WTC11 (cell line): ENCODE results near the gene PPP2R1A. TPM values are rescaled to one million over a fixed set of nuclear protein-coding genes. Genes with fewer than 3 reads are reported as not detected.

ENCODE experiments used
- ATAC-seq: fragments of 200-7000 bp; cut with Tn5 transposase; 2 replicates; pipeline ENCODE4 v1.10.0; 2021; ENCODE audit warnings: mild to moderate bottlenecking, moderate library complexity
- Bru-seq: library from RNA; stranded (reverse); fragments of 400-500 nt; gene quantifications from one replicate; lab custom pipeline; 2021; lab: Mats Ljungman, UMichigan
- CTCF ChIA-PET: fragments of 300-600 bp; sonication (Branson Sonifier 250); formaldehyde crosslinking; loops from one replicate; lab custom pipeline; 2021; ENCODE audit warnings: antibody characterized with exemption; lab: Charles Lee
- POLR2A ChIA-PET: fragments of 350-600 bp; sonication (Branson Sonifier 250); formaldehyde crosslinking; loops from one replicate; lab custom pipeline; 2021; ENCODE audit warnings: antibody characterized with exemption; lab: Charles Lee
- DNase-seq: peaks from one replicate; pipeline ENCODE4 v3.0.0; 2021; ENCODE audit warnings: low spot score
- H3K27ac Mint-ChIP-seq: 2 replicates; pipeline ENCODE4 v1.8.0; 2021; ENCODE audit warnings: mixed read lengths
- H3K27me3 Mint-ChIP-seq: 2 replicates; pipeline ENCODE4 v1.8.0; 2021; ENCODE audit warnings: low read depth, mild to moderate bottlenecking, moderate library complexity, mixed read lengths
- H3K36me3 Mint-ChIP-seq: 2 replicates; pipeline ENCODE4 v1.8.0; 2021; ENCODE audit warnings: mixed read lengths
- H3K4me1 Mint-ChIP-seq: 2 replicates; pipeline ENCODE4 v1.8.0; 2022; ENCODE audit warnings: mixed read lengths
- H3K4me3 Mint-ChIP-seq: 2 replicates; pipeline ENCODE4 v1.8.0; 2021; ENCODE audit warnings: mild to moderate bottlenecking, moderate library complexity, mixed read lengths
- H3K9me3 Mint-ChIP-seq: 2 replicates; pipeline ENCODE4 v1.8.0; 2021; ENCODE audit warnings: mixed read lengths
- CBFB ChIP-seq: sonication (generic); formaldehyde crosslinking; IDR thresholded peaks from 2 replicates; pipeline ENCODE4 v1.8.1; 2022; ENCODE audit warnings: mild to moderate bottlenecking, low read depth, missing genetic modification reagents
- CREM ChIP-seq: sonication (generic); formaldehyde crosslinking; IDR thresholded peaks from 2 replicates; pipeline ENCODE4 v1.8.1; 2022; ENCODE audit warnings: mild to moderate bottlenecking, missing genetic modification reagents, moderate library complexity
- ETV6 ChIP-seq: sonication (generic); formaldehyde crosslinking; IDR thresholded peaks from 2 replicates; pipeline ENCODE4 v1.8.1; 2022; ENCODE audit warnings: mild to moderate bottlenecking, missing genetic modification reagents
- GABPB1 ChIP-seq: sonication (generic); formaldehyde crosslinking; IDR thresholded peaks from 2 replicates; pipeline ENCODE4 v1.8.1; 2023; ENCODE audit warnings: mild to moderate bottlenecking, missing genetic modification reagents
- MYBL2 ChIP-seq: sonication (generic); formaldehyde crosslinking; IDR thresholded peaks from 2 replicates; pipeline ENCODE4 v1.8.1; 2023; ENCODE audit warnings: mild to moderate bottlenecking, moderate library complexity, missing genetic modification reagents
- SP1 ChIP-seq: sonication (generic); formaldehyde crosslinking; conservative IDR thresholded peaks from 2 replicates; pipeline ENCODE4 v1.8.1; 2022; ENCODE audit warnings: missing genetic modification reagents
- TEAD1 ChIP-seq: sonication (generic); formaldehyde crosslinking; IDR thresholded peaks from 2 replicates; pipeline ENCODE4 v1.8.0; 2022; ENCODE audit warnings: mild to moderate bottlenecking, missing genetic modification reagents
- ZBTB21 ChIP-seq: sonication (generic); formaldehyde crosslinking; IDR thresholded peaks from 2 replicates; pipeline ENCODE4 v1.8.1; 2023; ENCODE audit warnings: mild to moderate bottlenecking, missing genetic modification reagents, borderline replicate concordance
- ZNF423 ChIP-seq: fragments of 250-450 bp; sonication (Bioruptor Pico); IDR thresholded peaks from 2 replicates; pipeline ENCODE4 v2.1.2; 2022; ENCODE audit warnings: mild to moderate bottlenecking, moderate library complexity
- long read RNA-seq, 3 experiments: library from RNA in 1 of 3; library from capped mRNA in 1 of 3; library from polyadenylated mRNA in 1 of 3; unstranded in 2 of 3; stranded (forward) in 1 of 3; transcript quantifications; one replicate each; pipeline ENCODE4 v2.0.0, GENCODE V29; 2021
- total RNA-seq: library from RNA; stranded (reverse); gene quantifications from 3 replicates; pipeline ENCODE4 v1.2.3, GENCODE V29; 2021
- TF ChIP-seq, protein P1 (sequence below): sonication (generic); formaldehyde crosslinking; IDR thresholded peaks from 2 replicates; pipeline ENCODE4 v1.8.0; 2022; ENCODE audit warnings: mild to moderate bottlenecking, missing genetic modification reagents
- TF ChIP-seq, protein P2 (sequence below): sonication (generic); formaldehyde crosslinking; IDR thresholded peaks from 2 replicates; pipeline ENCODE4 v1.8.1; 2023; ENCODE audit warnings: mild to moderate bottlenecking, missing genetic modification reagents, moderate library complexity
- TF ChIP-seq, protein P3 (sequence below): sonication (generic); formaldehyde crosslinking; IDR thresholded peaks from 2 replicates; pipeline ENCODE4 v1.8.1; 2022; ENCODE audit warnings: low read depth, missing genetic modification reagents, borderline replicate concordance
- TF ChIP-seq, protein P4 (sequence below): sonication (generic); formaldehyde crosslinking; IDR thresholded peaks from 2 replicates; pipeline ENCODE4 v1.8.0; 2023; ENCODE audit warnings: mild to moderate bottlenecking, missing genetic modification reagents
- TF ChIP-seq, protein P5 (sequence below): sonication (generic); formaldehyde crosslinking; IDR thresholded peaks from 2 replicates; pipeline ENCODE4 v1.8.1; 2022; ENCODE audit warnings: mild to moderate bottlenecking, moderate library complexity, missing genetic modification reagents
- TF ChIP-seq, protein P6 (sequence below): sonication (generic); formaldehyde crosslinking; IDR thresholded peaks from 2 replicates; pipeline ENCODE4 v1.8.0; 2022; ENCODE audit warnings: mild to moderate bottlenecking, missing genetic modification reagents
- TF ChIP-seq, protein P7 (sequence below): fragments of 250-450 bp; sonication (Bioruptor Pico); IDR thresholded peaks from 2 replicates; pipeline ENCODE4 v1.9.0; 2021; ENCODE audit warnings: mild to moderate bottlenecking, borderline replicate concordance

Gene PPP2R1A
- total RNA-seq (505 to 507 TPM (median 506 TPM) in 3 replicates), Bru-seq, nascent RNA (percentile 86 among the genes with signal in this experiment)
- long read RNA-seq, experiment 1, full-length matches to known transcripts = 1,859 of 2,029 reads
- long read RNA-seq, experiment 1, partial matches to known transcripts = 133 of 2,029 reads
- long read RNA-seq, experiment 1, other reads (novel, unspliced or antisense) = 37 of 2,029 reads
- long read RNA-seq, experiment 2, full-length matches to known transcripts = 360 of 653 reads
- long read RNA-seq, experiment 2, partial matches to known transcripts = 246 of 653 reads
- long read RNA-seq, experiment 2, other reads (novel, unspliced or antisense) = 47 of 653 reads
- long read RNA-seq, experiment 3, full-length matches to known transcripts = 379 of 449 reads
- long read RNA-seq, experiment 3, partial matches to known transcripts = 58 of 449 reads
- long read RNA-seq, experiment 3, other reads (novel, unspliced or antisense) = 12 of 449 reads

DNA sequence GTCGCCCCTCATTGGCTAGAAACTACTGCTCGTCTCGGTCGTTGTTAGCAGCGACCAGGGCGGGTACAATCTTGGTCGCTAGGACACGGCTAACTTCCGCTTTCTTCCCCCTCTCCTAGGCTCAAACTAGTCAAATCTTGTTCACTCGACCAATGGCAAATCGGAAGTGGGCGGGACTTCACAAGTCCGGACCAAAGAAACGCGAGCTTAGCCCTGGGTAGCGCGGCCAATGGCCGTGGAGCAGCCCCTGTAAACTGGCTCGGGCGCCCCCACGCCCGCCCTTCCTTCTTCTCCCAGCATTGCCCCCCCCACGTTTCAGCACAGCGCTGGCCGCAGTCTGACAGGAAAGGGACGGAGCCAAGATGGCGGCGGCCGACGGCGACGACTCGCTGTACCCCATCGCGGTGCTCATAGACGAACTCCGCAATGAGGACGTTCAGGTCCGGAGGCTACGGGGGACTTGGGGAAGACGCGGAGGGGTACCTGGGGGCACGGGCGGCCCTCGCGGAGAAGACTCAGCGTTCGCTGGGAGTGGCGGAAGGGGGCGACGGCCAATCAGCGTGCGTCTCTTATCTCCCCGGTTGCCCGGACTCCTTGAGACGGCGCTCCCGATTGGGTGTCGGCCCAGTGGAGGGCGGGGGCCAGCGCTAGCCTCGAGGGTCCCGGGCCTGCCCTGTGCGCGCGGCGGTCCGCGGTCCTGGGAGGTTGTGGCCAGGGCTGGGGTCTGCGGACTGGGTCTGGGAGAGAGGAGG, at the start of gene PPP2R1A:
Gene PPP2R1A, plus strand, starts transcription at position 318 of the 752 bp plus-strand sequence. Its CDS starts 45 bp downstream, at position 363.
- H3K4me3 Mint-ChIP-seq = peak within 1 kb of the TSS; percentile 96
- ChIA-PET POLR2A (interaction anchor here (0.6 to 2.6 kb wide), 12 partner anchors 10 to 1748 kb away, joined by 3 to 21 read pairs (median 4); partner anchors contain the start of gene ZNF616), CTCF (interaction anchor here (0.7 to 1.5 kb wide), 7 partner anchors 12 to 533 kb away, joined by 3 to 20 read pairs (median 3); partner anchors contain the start of genes ZNF616 and ZNF836)
- no peaks in the 10 kb centered on the region for H3K9me3 Mint-ChIP-seq
- H3K27me3 Mint-ChIP-seq = no peaks in the 10 kb centered on the region; the same call in 1 of the 2 replicates
- peaks cover 24% of the 10 kb centered on the region for H3K36me3 Mint-ChIP-seq
- peak within 1 kb of the TSS; percentile 99 for H3K27ac Mint-ChIP-seq
- peak; percentile 94 for ATAC-seq
- peaks cover 38% of the 10 kb centered on the region for H3K4me1 Mint-ChIP-seq
- peak; percentile 98 for DNase-seq
- TF ChIP-seq CREM (CRISPR knock-in tag) = peak; percentile 74; the same call in 1 of the 2 replicates
- TF ChIP-seq TEAD1 (CRISPR knock-in tag) = peak; percentile 38; the same call in 1 of the 2 replicates
- TF ChIP-seq, protein P1, sequence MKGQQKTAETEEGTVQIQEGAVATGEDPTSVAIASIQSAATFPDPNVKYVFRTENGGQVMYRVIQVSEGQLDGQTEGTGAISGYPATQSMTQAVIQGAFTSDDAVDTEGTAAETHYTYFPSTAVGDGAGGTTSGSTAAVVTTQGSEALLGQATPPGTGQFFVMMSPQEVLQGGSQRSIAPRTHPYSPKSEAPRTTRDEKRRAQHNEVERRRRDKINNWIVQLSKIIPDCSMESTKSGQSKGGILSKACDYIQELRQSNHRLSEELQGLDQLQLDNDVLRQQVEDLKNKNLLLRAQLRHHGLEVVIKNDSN (CRISPR knock-in tag) = no peak; the same call in 1 of the 2 replicates
- TF ChIP-seq, protein P2, sequence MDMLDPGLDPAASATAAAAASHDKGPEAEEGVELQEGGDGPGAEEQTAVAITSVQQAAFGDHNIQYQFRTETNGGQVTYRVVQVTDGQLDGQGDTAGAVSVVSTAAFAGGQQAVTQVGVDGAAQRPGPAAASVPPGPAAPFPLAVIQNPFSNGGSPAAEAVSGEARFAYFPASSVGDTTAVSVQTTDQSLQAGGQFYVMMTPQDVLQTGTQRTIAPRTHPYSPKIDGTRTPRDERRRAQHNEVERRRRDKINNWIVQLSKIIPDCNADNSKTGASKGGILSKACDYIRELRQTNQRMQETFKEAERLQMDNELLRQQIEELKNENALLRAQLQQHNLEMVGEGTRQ = peak; percentile 47
- TF ChIP-seq SP1 (CRISPR knock-in tag) = peak; percentile 82
- peak; percentile 42; the same call in 1 of the 2 replicates for TF ChIP-seq CBFB (CRISPR knock-in tag)
- TF ChIP-seq ZBTB21 = 0 out of 2 replicates have a peak, but pooled peaks have one; percentile 68
- no peak for TF ChIP-seq ZNF423
- TF ChIP-seq, protein P3, sequence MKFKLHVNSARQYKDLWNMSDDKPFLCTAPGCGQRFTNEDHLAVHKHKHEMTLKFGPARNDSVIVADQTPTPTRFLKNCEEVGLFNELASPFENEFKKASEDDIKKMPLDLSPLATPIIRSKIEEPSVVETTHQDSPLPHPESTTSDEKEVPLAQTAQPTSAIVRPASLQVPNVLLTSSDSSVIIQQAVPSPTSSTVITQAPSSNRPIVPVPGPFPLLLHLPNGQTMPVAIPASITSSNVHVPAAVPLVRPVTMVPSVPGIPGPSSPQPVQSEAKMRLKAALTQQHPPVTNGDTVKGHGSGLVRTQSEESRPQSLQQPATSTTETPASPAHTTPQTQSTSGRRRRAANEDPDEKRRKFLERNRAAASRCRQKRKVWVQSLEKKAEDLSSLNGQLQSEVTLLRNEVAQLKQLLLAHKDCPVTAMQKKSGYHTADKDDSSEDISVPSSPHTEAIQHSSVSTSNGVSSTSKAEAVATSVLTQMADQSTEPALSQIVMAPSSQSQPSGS (CRISPR knock-in tag) = no peak
- TF ChIP-seq GABPB1 (CRISPR knock-in tag) = no peak
- TF ChIP-seq, protein P4, sequence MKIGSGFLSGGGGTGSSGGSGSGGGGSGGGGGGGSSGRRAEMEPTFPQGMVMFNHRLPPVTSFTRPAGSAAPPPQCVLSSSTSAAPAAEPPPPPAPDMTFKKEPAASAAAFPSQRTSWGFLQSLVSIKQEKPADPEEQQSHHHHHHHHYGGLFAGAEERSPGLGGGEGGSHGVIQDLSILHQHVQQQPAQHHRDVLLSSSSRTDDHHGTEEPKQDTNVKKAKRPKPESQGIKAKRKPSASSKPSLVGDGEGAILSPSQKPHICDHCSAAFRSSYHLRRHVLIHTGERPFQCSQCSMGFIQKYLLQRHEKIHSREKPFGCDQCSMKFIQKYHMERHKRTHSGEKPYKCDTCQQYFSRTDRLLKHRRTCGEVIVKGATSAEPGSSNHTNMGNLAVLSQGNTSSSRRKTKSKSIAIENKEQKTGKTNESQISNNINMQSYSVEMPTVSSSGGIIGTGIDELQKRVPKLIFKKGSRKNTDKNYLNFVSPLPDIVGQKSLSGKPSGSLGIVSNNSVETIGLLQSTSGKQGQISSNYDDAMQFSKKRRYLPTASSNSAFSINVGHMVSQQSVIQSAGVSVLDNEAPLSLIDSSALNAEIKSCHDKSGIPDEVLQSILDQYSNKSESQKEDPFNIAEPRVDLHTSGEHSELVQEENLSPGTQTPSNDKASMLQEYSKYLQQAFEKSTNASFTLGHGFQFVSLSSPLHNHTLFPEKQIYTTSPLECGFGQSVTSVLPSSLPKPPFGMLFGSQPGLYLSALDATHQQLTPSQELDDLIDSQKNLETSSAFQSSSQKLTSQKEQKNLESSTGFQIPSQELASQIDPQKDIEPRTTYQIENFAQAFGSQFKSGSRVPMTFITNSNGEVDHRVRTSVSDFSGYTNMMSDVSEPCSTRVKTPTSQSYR = 0 out of 2 replicates have a peak, but pooled peaks have one; percentile 16
- peak; percentile 69; the same call in 1 of the 2 replicates for TF ChIP-seq ETV6 (CRISPR knock-in tag)
- TF ChIP-seq, protein P5, sequence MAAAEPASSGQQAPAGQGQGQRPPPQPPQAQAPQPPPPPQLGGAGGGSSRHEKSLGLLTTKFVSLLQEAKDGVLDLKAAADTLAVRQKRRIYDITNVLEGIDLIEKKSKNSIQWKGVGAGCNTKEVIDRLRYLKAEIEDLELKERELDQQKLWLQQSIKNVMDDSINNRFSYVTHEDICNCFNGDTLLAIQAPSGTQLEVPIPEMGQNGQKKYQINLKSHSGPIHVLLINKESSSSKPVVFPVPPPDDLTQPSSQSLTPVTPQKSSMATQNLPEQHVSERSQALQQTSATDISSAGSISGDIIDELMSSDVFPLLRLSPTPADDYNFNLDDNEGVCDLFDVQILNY (CRISPR knock-in tag) = peak; percentile 89
- TF ChIP-seq, protein P6, sequence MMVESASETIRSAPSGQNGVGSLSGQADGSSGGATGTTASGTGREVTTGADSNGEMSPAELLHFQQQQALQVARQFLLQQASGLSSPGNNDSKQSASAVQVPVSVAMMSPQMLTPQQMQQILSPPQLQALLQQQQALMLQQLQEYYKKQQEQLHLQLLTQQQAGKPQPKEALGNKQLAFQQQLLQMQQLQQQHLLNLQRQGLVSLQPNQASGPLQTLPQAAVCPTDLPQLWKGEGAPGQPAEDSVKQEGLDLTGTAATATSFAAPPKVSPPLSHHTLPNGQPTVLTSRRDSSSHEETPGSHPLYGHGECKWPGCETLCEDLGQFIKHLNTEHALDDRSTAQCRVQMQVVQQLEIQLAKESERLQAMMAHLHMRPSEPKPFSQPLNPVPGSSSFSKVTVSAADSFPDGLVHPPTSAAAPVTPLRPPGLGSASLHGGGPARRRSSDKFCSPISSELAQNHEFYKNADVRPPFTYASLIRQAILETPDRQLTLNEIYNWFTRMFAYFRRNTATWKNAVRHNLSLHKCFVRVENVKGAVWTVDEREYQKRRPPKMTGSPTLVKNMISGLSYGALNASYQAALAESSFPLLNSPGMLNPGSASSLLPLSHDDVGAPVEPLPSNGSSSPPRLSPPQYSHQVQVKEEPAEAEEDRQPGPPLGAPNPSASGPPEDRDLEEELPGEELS = peak; percentile 41; the same call in 1 of the 2 replicates
- TF ChIP-seq MYBL2 (CRISPR knock-in tag) = peak; percentile 90
- TF ChIP-seq, protein P7, sequence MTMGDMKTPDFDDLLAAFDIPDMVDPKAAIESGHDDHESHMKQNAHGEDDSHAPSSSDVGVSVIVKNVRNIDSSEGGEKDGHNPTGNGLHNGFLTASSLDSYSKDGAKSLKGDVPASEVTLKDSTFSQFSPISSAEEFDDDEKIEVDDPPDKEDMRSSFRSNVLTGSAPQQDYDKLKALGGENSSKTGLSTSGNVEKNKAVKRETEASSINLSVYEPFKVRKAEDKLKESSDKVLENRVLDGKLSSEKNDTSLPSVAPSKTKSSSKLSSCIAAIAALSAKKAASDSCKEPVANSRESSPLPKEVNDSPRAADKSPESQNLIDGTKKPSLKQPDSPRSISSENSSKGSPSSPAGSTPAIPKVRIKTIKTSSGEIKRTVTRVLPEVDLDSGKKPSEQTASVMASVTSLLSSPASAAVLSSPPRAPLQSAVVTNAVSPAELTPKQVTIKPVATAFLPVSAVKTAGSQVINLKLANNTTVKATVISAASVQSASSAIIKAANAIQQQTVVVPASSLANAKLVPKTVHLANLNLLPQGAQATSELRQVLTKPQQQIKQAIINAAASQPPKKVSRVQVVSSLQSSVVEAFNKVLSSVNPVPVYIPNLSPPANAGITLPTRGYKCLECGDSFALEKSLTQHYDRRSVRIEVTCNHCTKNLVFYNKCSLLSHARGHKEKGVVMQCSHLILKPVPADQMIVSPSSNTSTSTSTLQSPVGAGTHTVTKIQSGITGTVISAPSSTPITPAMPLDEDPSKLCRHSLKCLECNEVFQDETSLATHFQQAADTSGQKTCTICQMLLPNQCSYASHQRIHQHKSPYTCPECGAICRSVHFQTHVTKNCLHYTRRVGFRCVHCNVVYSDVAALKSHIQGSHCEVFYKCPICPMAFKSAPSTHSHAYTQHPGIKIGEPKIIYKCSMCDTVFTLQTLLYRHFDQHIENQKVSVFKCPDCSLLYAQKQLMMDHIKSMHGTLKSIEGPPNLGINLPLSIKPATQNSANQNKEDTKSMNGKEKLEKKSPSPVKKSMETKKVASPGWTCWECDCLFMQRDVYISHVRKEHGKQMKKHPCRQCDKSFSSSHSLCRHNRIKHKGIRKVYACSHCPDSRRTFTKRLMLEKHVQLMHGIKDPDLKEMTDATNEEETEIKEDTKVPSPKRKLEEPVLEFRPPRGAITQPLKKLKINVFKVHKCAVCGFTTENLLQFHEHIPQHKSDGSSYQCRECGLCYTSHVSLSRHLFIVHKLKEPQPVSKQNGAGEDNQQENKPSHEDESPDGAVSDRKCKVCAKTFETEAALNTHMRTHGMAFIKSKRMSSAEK (CRISPR knock-in tag) = no peak
